ENCODE measurements around the gene RNF144A. TPM values are rescaled to one million over a fixed set of nuclear protein-coding genes. Genes with fewer than 3 reads are reported as not detected.

RNF144A gene
- total RNA-seq, 1 experiment from 2014 or later, result 0.21 TPM

- TF ChIP-seq, protein P1, sequence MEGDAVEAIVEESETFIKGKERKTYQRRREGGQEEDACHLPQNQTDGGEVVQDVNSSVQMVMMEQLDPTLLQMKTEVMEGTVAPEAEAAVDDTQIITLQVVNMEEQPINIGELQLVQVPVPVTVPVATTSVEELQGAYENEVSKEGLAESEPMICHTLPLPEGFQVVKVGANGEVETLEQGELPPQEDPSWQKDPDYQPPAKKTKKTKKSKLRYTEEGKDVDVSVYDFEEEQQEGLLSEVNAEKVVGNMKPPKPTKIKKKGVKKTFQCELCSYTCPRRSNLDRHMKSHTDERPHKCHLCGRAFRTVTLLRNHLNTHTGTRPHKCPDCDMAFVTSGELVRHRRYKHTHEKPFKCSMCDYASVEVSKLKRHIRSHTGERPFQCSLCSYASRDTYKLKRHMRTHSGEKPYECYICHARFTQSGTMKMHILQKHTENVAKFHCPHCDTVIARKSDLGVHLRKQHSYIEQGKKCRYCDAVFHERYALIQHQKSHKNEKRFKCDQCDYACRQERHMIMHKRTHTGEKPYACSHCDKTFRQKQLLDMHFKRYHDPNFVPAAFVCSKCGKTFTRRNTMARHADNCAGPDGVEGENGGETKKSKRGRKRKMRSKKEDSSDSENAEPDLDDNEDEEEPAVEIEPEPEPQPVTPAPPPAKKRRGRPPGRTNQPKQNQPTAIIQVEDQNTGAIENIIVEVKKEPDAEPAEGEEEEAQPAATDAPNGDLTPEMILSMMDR (IDR thresholded peaks at IDR 0.05; ENCODE audit: unreplicated experiment), result no peak
- no TSS peak for BruUV-seq (replicated peaks)
- H3K4me3 Mint-ChIP-seq (ENCODE audit: unreplicated experiment), result no peak overlapping the region
- no peaks in the 10 kb centered on the region for H3K4me1 Mint-ChIP-seq (ENCODE audit: insufficient read depth, unreplicated experiment)
- POLR2A ChIA-PET, result no interaction called here
- CTCF ChIA-PET, result interaction anchor here (2.0 kb wide), 1 partner anchor 32 kb away, joined by 5 read pairs; no protein-coding TSS in a partner anchor
- peaks cover 12% of the 10 kb centered on the region for H3K9me3 Mint-ChIP-seq (ENCODE audit: unreplicated experiment)
- no peak for DNase-seq (ENCODE audit: unreplicated experiment)
- H3K27me3 Mint-ChIP-seq (ENCODE audit: insufficient read depth, unreplicated experiment), result no peaks in the 10 kb centered on the region
- H3K27ac Mint-ChIP-seq (ENCODE audit: low read depth, unreplicated experiment), result no peak overlapping the region
- intact Hi-C loops (cut with micrococcal nuclease), result no loop called here
- no peaks in the 10 kb centered on the region for H3K36me3 Mint-ChIP-seq (ENCODE audit: insufficient read depth, unreplicated experiment)
Observed at GRCh38 chr2:7075834-7076233, 158.6 kb downstream of the RNF144A start.

DNA sequence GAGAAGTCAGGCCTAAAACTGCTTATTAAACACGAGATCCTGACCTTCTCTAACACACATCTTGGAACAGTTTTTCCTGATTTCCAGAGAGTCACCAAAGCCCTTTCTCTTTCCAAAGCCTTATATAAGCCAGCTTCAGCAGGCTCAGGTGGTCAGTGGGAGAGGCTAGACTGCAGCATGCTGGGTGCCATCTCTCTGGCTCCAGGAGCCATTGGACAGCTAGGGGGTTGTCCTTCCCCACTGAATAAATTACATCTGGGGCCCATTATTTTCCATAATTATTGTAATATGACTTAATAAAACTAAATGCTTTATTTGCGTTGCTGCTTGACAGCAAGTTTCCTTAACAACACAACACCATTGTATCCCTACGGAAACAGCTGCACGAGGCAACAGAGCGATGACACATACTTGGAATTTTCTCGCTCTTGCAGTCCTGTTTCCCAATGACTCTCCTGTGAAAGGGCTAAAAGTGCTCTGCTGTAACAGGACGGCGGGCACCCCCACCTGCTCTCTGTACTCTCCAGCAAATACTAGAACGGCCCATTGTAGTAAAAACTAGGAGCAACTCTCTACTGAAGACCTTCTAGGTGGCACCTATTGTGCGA, 160.6 kb downstream of the RNF144A start:
- TF ChIP-seq, protein P1 (IDR thresholded peaks at IDR 0.05; ENCODE audit: unreplicated experiment), result no peak
- Mint-ChIP-seq H3K4me3 (ENCODE audit: unreplicated experiment) (no peak overlapping the region), H3K4me1 (ENCODE audit: insufficient read depth, unreplicated experiment) (no peaks in the 10 kb centered on the region), H3K9me3 (ENCODE audit: unreplicated experiment) (peaks cover 11% of the 10 kb centered on the region), H3K27ac (ENCODE audit: low read depth, unreplicated experiment) (no peak overlapping the region), H3K36me3 (ENCODE audit: insufficient read depth, unreplicated experiment) (no peaks in the 10 kb centered on the region), H3K27me3 (ENCODE audit: insufficient read depth, unreplicated experiment) (no peaks in the 10 kb centered on the region)
- ChIA-PET POLR2A (no interaction called here), CTCF (no interaction called here)
- DNase-seq (ENCODE audit: unreplicated experiment), result peak; percentile 8
- BruUV-seq (replicated peaks), result no TSS peak
- intact Hi-C loops (cut with micrococcal nuclease), result no loop called here

DNA sequence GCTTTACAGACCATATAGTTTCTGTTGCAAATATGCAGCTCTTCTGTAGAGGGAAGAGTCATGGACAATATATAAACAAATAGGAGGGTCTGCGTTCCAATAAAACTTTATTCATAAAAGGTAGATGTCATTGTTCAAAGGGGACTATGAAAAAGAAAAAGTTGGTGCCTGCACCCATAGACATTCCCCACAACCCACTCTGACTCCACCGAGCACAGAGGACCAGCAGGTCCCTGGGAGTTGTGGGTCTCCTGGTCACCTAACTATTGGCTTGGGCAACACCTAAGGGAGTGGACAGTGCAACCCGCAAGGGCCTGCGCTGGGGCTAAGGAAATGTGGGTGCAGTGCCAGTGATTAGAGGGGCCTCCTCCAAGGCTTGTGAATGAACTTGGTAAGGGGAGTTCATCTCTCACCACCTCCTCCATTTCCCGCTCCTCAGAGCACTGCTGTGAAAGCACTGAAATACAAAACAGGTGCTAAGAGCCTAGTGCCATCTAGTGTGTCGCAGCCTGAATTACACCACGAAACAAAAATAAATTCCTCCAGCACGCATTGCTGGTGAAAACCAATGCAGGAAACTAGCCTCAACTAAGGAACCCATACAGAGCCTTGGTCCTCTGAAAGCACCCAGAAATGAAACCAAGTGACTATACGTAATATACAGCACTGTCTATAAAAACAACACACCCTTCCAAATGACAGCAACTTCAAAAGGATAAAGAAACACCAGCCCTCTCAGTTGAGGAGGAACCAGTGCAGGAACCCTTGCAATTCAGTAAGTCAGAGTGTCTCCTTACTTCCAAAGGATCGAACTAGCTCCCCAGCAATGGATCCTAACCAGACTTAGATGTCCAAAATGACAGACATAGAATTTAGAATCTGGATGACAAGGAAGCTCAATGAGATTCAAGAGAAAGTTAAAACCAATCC, 166.6 kb downstream of the RNF144A start:
- Mint-ChIP-seq H3K9me3 (ENCODE audit: unreplicated experiment) (no peaks in the 10 kb centered on the region), H3K27ac (ENCODE audit: low read depth, unreplicated experiment) (no peak overlapping the region), H3K36me3 (ENCODE audit: insufficient read depth, unreplicated experiment) (no peaks in the 10 kb centered on the region), H3K27me3 (ENCODE audit: insufficient read depth, unreplicated experiment) (peaks cover 39% of the 10 kb centered on the region), H3K4me3 (ENCODE audit: unreplicated experiment) (no peak overlapping the region), H3K4me1 (ENCODE audit: insufficient read depth, unreplicated experiment) (no peaks in the 10 kb centered on the region)
- TF ChIP-seq, protein P1 (IDR thresholded peaks at IDR 0.05; ENCODE audit: unreplicated experiment), result peak; percentile 40
- DNase-seq (ENCODE audit: unreplicated experiment), result peak; percentile 49
- CTCF ChIA-PET, result interaction anchor here (0.5 to 2.5 kb wide), 21 partner anchors 9 to 1659 kb away, joined by 3 to 30 read pairs (median 3); no protein-coding TSS in a partner anchor
- intact Hi-C loops (cut with micrococcal nuclease), result loop anchor here (2.0 to 10.0 kb wide), 2 partner anchors 49 to 187 kb away; no protein-coding TSS in a partner anchor
- no TSS peak for BruUV-seq (replicated peaks)
- POLR2A ChIA-PET, result no interaction called here

- Mint-ChIP-seq H3K27me3 (ENCODE audit: insufficient read depth, unreplicated experiment) (peaks cover 40% of the 10 kb centered on the region), H3K9me3 (ENCODE audit: unreplicated experiment) (no peaks in the 10 kb centered on the region), H3K4me3 (ENCODE audit: unreplicated experiment) (no peak overlapping the region), H3K4me1 (ENCODE audit: insufficient read depth, unreplicated experiment) (no peaks in the 10 kb centered on the region), H3K27ac (ENCODE audit: low read depth, unreplicated experiment) (no peak overlapping the region), H3K36me3 (ENCODE audit: insufficient read depth, unreplicated experiment) (no peaks in the 10 kb centered on the region)
- POLR2A ChIA-PET, result no interaction called here
- DNase-seq (ENCODE audit: unreplicated experiment), result no peak
- no TSS peak for BruUV-seq (replicated peaks)
- TF ChIP-seq, protein P1 (IDR thresholded peaks at IDR 0.05; ENCODE audit: unreplicated experiment), result no peak
- intact Hi-C loops (cut with micrococcal nuclease), result loop anchor here (2.0 to 10.0 kb wide), 2 partner anchors 50 to 188 kb away; no protein-coding TSS in a partner anchor
- CTCF ChIA-PET, result interaction anchor here (0.5 to 2.5 kb wide), 14 partner anchors 8 to 1615 kb away, joined by 3 to 30 read pairs (median 3); no protein-coding TSS in a partner anchor
Observed at GRCh38 chr2:7084601-7085000, 167.4 kb downstream of the RNF144A start.

Measured in MCF 10A (cell line).